GM18519 (cell line): ENCODE data around the gene CLIP1.

ENCODE experiments used
- ATAC-seq: cut with Tn5 transposase; IDR thresholded peaks from one replicate; pipeline ENCODE4 v1.9.1; 2021; ENCODE audit warnings: mild to moderate bottlenecking, moderate library complexity; ENCODE audit not compliant: unreplicated experiment, low FRiP score

CLIP1 gene

GRCh38 chr12:122323311-122324019 lies 99.0 kb downstream of the CLIP1 start:
- no peak for ATAC-seq

DNA sequence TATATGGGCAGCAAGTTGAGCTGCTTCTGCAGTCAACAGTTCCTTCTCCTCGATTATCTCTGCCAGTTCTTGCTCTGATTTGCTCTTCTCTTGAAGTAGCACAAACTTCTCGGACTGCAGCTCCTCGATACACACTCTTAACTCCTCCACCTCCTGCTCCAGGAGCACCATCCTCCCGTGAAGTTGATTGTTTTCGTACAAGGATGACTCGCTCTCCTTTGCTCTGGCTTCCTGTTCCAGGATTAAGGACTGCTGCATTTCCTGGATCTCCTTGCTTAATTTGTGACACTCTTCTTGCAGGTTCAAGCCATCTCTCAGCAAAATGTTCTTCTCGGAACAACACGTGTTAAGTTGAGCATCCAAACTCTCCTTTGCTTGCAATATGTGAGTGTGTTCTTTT lies 100.0 kb downstream of the CLIP1 start:
- ATAC-seq = no peak

DNA sequence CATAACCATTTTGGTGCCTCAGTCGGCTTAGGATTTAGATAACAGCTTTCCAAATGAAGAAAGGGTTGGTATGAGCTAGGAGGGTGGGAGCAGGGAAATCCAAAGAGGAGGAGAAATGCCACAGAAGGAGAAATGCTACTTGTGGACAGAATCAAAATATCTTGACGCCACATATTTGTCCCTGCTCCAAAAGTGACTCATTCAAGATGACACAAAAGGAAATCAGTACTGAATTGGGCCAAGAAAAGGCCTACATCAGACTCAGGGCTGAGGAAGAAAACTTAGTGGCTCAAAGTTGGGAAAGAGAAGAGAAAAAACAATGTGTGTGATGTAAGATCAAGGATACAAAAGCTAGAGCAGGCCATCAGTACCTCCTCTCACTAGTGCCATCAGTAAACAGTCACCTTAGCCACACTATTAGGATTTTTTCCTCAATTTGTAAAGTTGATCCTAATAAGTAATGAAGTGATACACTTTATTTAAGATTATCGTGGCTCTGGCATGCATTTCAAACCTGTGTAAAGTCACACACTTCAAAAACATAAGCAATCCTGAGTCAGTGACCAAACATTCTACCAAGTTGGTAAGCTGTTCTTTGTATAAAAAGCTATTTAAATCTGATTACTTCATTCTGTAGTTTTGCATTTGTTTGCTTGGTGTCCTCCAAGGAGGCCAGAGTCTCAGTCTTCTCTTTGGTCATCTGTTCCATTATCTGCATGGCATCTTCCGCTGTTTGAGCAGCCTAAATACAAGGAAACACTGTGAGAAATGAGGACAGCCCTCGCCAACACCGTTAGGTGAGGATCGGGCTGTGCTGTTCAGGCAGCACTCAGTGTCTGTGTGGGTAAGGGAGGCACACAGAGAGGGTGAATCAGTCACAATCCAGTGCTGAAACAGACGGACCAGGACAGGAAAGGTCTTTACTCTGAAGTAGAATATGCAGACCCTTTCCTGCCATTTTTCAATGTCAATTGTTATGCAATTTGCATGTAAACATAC lies 103.6 kb downstream of the CLIP1 start:
- no peak for ATAC-seq

DNA sequence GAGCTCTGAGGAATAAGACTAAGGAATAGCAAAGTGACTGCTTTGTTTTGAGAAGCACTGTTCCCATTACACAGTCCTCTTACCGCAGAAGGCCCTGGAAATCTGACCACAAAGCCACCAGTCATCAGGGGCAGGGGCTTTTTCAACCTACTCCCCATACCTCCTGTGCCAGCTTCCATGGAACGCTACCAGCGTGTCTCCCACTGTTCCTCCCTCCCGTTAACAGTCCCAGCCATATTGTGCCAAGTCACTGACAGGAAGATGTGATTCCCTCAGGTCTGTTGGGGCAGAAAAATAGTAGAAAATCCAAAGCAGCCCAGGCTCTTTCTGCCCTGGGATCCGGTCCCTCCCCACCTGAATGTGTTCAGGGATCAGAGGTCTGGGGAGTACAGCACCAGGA lies 109.5 kb downstream of the CLIP1 start:
- ATAC-seq = no peak

GRCh38 chr12:122311696-122312095 lies 110.8 kb downstream of the CLIP1 start:
- ATAC-seq = no peak

GRCh38 chr12:122310626-122311333 lies 111.7 kb downstream of the CLIP1 start:
- no peak for ATAC-seq

DNA sequence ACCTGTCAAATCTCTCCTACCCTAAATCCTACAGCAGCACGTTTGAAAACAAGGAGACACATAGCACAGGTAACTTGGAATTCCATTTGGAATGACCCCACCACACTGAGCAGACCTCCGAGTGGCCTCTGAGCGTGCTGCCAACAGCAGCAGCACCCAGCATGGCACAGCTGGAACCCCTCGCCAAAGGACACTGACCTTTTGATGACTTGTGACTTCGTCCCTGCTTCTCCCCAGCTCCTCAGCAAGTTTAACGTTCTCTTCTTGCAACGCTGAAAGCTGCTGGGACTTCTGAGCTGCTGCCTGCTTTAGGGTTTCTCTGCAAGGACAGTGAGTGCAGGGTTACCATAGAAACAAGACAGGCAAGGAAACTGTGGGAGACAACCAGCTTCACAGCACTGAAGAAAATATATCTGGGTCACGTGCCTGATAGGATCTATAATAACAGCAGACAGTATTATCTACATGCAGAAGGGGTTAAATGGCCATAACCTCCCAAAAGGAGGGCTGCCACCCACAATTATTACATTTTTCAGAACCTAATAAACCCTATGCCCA lies 112.8 kb downstream of the CLIP1 start:
- ATAC-seq = no peak

DNA sequence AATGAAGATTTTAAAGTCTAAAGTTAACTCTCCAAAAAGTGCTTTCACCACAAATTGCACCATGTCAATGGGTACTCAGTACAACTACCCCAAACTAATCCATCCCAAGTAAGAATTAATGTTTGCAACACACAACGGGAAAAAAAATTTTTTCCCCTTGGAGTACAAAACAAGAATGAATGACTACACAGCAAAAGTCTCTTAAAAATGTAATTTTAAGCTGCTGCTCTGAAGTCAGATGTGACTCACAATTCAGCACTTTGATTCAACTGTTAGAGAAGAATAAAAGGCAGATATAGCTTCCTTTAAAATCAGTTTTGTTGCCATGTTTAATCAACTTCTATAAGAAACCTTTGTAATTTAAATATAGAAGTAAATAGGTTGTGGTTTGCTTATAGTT lies 113.7 kb downstream of the CLIP1 start:
- no peak for ATAC-seq

- ATAC-seq = no peak
These were observed 116.1 kb downstream of the CLIP1 start for GRCh38 chr12:122306407-122306806.

GRCh38 chr12:122304924-122305323 lies 117.5 kb downstream of the CLIP1 start:
- ATAC-seq = no peak

- no peak for ATAC-seq
These were observed 119.4 kb downstream of the CLIP1 start for GRCh38 chr12:122303068-122303467.

GRCh38 chr12:122298071-122298748 lies 124.3 kb downstream of the CLIP1 start:
- ATAC-seq = no peak

DNA sequence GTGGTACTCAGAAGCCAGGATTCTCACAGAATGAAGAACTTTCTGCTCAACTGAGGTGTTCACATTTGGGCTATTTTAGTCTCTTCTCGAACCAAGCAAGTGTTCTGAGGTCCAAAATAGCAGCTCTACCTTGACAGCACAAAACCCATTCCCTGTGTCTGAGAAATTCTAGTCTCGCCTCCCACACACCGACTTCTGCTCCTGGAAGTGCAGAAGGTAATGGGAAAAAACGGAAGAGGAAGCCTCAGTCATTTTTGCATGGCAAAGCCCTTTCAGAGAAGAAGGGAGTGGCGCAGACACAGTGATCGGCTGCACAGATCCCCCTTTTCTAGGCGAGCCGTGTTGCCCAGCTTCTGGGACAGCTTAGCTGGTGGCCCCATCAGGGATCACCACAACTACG lies 125.0 kb downstream of the CLIP1 start:
- no peak for ATAC-seq

DNA sequence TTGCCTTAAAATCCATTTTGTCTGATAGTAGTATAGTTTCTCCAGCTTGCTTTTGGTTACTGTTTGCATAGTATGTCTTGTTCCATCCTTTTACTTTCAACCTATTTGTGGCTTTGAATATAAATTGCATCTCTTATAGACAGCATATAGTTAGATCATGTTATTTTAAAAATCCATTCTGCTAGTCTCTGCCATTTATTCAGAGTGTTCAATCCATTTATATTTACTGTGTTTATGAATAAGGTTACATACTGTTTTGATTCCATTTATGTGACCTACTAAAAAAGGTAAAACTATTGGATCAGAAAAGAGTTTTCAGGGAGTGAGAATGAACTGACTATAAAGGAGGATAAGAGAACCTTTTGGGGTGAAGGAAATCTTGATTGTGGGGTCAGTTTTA lies 126.6 kb downstream of the CLIP1 start:
- ATAC-seq = no peak

DNA sequence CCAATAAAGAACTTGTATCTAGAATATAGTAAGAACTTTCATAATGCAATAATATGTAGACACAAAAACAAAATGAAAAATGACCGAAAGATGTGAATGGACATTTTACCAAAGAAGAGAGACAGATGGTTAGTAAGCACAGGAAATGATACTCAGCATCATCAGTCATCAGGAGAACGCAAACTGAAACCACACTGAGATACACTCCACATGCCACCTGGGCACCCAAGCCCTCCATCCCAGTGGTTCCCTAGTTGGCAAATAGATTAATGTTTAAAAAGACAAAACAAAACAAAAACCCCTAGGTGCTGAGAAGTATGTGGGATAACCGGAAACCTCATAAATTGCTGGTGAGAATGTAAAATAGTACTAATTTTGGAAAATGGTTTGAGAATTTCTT lies 129.4 kb downstream of the CLIP1 start:
- no peak for ATAC-seq

DNA sequence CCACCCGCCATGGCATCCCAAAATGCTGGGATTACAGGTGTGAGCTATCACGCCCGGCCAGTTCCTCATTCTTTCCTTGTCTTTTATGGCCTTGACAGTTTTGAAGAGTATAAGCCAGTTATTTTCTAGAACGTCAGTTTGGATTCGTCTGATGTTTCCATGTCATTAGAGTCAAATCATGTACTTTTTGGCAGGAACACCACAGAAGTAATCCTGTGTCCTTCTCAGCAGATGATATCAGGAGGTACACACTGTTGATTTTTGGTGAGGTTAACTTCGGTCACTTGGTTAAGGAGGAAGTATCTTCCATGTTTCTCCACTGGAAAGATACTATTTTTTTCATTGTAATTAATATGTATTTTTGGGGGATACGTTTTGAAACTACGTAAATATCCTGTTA lies 131.0 kb downstream of the CLIP1 start:
- ATAC-seq = no peak

DNA sequence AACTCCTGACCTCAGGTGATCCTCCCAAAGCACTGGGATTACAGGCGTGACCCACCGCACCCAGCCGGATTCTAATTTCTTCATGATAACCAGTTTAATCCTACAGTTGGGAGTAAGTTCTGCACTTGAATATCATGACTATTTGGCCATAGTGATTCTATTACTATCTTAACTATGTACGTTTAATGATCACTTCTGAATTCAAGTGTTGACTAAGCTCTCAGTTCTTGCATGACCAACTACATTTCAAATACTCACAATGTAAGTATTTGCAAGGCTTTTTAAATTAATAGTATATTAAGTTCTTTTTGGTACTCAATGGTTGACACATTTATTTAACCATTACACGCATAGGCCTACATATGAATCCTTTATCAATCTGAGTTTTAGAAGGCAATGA lies 138.8 kb downstream of the CLIP1 start:
- ATAC-seq = no peak

DNA sequence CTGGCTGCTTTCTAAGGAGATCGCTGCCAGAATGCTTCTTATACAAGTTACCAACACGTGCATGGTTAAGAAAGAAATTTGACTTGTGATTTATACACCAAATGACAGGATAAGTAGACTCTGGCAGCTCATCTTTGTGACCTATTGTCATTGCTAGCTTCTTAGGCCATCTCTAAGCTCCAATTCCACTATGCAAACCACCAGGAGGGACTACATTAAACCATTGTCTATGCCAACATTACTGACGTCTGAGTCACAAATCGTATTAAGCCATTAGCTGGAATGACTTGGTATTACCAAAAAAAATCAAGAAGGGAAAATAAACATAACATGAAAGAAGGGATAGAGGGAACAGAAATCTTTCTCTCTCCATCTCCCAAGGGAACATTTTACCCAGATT lies 140.4 kb downstream of the CLIP1 start:
- ATAC-seq = no peak

- no peak for ATAC-seq
These were observed 146.2 kb downstream of the CLIP1 start for GRCh38 chr12:122276242-122276641.

- ATAC-seq = no peak
These were observed 147.0 kb downstream of the CLIP1 start for GRCh38 chr12:122275459-122275858.
